Suprapubic skin (tissue), 4 donors: ENCODE measurements around the gene KCNJ6. TPM values are rescaled to one million over a fixed set of nuclear protein-coding genes. Genes with fewer than 3 reads are reported as not detected.

Experiments used
- DNase-seq, 2 donors: peaks; one replicate each; pipeline ENCODE4 v3.0.0-alpha.2; 2019; ENCODE audit warnings: low spot score in 2 of 2
- H3K27ac ChIP-seq: fragments of 200-600 bp; sonication (generic); one replicate; pipeline ENCODE4 v1.5.1; 2019
- H3K27me3 ChIP-seq: fragments of 200-600 bp; sonication (generic); one replicate; pipeline ENCODE4 v1.5.1; 2019
- H3K36me3 ChIP-seq: fragments of 200-600 bp; sonication (generic); one replicate; pipeline ENCODE4 v1.5.1; 2019
- H3K4me1 ChIP-seq: fragments of 200-600 bp; sonication (generic); one replicate; pipeline ENCODE4 v1.5.1; 2019
- H3K4me3 ChIP-seq: fragments of 200-600 bp; sonication (generic); one replicate; pipeline ENCODE4 v1.5.1; 2019; ENCODE audit warnings: mild to moderate bottlenecking
- H3K9me3 ChIP-seq: fragments of 200-600 bp; sonication (generic); one replicate; pipeline ENCODE4 v1.5.1; 2019
- EP300 ChIP-seq: sonication (generic); formaldehyde crosslinking; IDR thresholded peaks from one replicate; pipeline ENCODE4 v1.6.1; 2017; ENCODE audit warnings: antibody characterized with exemption
- POLR2A ChIP-seq, 2 donors: fragments of 450-650 bp; IDR thresholded peaks; one replicate each; pipeline ENCODE4 v1.6.1; 2017; ENCODE audit warnings: antibody characterized with exemption in 2 of 2, mild to moderate bottlenecking in 2 of 2, moderate library complexity in 2 of 2
- POLR2AphosphoS5 ChIP-seq, 3 donors: sonication (generic); formaldehyde crosslinking; IDR thresholded peaks; one replicate each; pipeline ENCODE4 v1.6.1; 2017; ENCODE audit warnings: antibody characterized with exemption in 3 of 3
- WGBS: methylation state at CpG from one replicate; pipeline ENCODE4 v1.1.5; 2018; 5-methylcytosine and 5-hydroxymethylcytosine counted together
- total RNA-seq, 4 donors: library from RNA; depleted of rRNA; stranded (reverse); fragments of >200 nt; gene quantifications; one replicate each; pipeline ENCODE4 v1.1.0, GENCODE V29; 2016
- TF ChIP-seq, protein P1 (sequence below), 2 donors: fragments of 200-600 bp in 1 of 2; fragments of 450-650 bp in 1 of 2; sonication (generic) in 1 of 2; IDR thresholded peaks; one replicate each; pipeline ENCODE4 v1.5.1; 2016 to 2019; ENCODE audit warnings: antibody characterized with exemption in 2 of 2, mild to moderate bottlenecking in 1 of 2, moderate library complexity in 1 of 2

The KCNJ6 gene
- total RNA-seq, 4 donors from 2014 or later: not detected

DNA sequence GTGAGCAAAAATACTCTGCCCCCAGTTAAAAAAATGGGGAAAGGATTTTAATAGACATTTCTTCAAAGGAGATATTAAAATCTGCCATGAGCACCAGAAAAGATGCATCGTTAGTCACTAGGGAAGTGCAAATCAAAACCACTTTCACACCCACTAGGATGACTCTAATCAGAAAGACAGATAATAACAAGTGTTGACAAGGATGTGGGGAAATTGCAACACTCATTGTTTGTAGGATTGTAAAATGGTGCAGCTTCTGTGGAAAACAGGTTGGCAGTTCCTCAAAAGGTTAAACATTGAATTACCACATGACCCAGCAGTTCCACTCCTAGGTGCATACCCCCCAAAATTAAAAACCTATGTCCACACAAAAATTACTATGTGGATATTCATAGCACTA, 112.3 kb downstream of the KCNJ6 start:
- WGBS: 81% methylated on average over 1 of the region's 1 CpG
- Histone ChIP-seq H3K4me1 (no peaks in the 10 kb centered on the region), H3K9me3 (no peaks in the 10 kb centered on the region), H3K36me3 (no peaks in the 10 kb centered on the region), H3K4me3 (no peak overlapping the region), H3K27me3 (peaks cover 9% of the 10 kb centered on the region), H3K27ac (no peak overlapping the region)
- TF ChIP-seq, protein P1, sequence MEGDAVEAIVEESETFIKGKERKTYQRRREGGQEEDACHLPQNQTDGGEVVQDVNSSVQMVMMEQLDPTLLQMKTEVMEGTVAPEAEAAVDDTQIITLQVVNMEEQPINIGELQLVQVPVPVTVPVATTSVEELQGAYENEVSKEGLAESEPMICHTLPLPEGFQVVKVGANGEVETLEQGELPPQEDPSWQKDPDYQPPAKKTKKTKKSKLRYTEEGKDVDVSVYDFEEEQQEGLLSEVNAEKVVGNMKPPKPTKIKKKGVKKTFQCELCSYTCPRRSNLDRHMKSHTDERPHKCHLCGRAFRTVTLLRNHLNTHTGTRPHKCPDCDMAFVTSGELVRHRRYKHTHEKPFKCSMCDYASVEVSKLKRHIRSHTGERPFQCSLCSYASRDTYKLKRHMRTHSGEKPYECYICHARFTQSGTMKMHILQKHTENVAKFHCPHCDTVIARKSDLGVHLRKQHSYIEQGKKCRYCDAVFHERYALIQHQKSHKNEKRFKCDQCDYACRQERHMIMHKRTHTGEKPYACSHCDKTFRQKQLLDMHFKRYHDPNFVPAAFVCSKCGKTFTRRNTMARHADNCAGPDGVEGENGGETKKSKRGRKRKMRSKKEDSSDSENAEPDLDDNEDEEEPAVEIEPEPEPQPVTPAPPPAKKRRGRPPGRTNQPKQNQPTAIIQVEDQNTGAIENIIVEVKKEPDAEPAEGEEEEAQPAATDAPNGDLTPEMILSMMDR (IDR thresholded peaks at IDR 0.05): no peak
- DNase-seq: no peak

DNA sequence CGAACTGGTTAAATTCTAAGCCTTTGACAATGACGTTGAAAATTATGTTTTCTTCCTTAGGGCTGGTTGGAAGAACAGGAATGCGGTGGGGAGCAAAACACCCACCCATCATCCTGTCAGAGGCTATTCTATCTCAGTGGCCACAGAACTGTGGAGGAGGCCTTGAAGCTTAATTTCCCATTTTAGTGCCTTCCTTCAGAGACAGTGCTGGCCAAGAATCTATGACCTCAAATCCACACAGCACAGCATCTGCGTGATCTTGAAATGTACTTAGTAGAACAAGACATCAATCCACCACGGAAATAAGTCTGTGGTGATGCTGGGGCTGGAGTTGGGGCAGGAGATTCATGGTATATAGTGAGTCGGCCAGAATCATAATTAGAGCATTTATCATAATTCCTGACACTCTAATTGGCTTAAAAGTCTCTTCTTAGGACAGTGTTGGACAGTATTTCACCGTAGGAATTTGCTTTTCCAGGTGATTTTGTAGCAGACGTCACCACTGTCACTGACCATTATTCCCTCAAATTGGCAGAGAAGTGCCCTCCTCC, 113.1 kb downstream of the KCNJ6 start:
- Histone ChIP-seq H3K4me3 (no peak overlapping the region), H3K9me3 (no peaks in the 10 kb centered on the region), H3K36me3 (no peaks in the 10 kb centered on the region), H3K27me3 (peaks cover 9% of the 10 kb centered on the region), H3K27ac (no peak overlapping the region), H3K4me1 (no peaks in the 10 kb centered on the region)
- DNase-seq: no peak
- TF ChIP-seq POLR2AphosphoS5 (IDR thresholded peaks at IDR 0.05) (no peak), POLR2A (IDR thresholded peaks at IDR 0.05) (no peak), EP300 (no peak)
- TF ChIP-seq, protein P1 (IDR thresholded peaks at IDR 0.05): no peak
- 74% methylated on average over 8 of the region's 8 CpGs for WGBS

DNA sequence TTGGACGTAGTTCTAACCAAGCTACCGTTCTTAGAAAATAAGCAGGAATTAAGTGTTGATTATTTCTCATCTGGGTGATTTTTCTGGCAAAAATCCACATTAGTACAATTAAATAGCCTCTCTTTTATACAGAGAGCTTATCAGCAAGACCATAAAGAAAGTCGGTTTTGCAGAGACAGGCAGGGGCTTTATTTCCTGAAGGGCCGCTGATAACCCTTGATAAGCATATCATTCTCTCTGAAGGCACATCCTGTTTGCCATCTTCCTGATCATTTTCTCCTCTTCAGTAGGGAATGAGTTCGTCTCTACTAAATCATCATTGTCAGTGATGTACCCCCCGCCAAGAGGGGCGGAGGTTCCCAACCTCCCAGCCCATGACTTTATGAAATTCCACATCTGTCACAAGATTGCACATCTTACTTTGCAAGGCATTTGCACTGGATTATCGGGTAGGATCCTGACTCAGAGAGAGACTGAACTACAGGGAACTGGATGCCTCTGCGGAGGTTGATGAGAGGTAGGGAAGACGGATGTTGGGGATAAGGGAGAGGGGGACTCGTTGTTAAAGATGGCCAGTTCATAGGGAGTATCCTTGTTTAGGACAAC, 115.7 kb downstream of the KCNJ6 start:
- Histone ChIP-seq H3K36me3 (no peaks in the 10 kb centered on the region), H3K27me3 (peaks cover 9% of the 10 kb centered on the region), H3K27ac (no peak overlapping the region), H3K4me1 (no peaks in the 10 kb centered on the region), H3K4me3 (no peak overlapping the region), H3K9me3 (no peaks in the 10 kb centered on the region)
- no peak for TF ChIP-seq EP300
- TF ChIP-seq, protein P1 (IDR thresholded peaks at IDR 0.05): no peak
- TF ChIP-seq POLR2AphosphoS5 (IDR thresholded peaks at IDR 0.05): no peak
- no peak for TF ChIP-seq POLR2A (IDR thresholded peaks at IDR 0.05)
- WGBS: 54% methylated on average over 11 of the region's 11 CpGs
- DNase-seq: no peak

DNA sequence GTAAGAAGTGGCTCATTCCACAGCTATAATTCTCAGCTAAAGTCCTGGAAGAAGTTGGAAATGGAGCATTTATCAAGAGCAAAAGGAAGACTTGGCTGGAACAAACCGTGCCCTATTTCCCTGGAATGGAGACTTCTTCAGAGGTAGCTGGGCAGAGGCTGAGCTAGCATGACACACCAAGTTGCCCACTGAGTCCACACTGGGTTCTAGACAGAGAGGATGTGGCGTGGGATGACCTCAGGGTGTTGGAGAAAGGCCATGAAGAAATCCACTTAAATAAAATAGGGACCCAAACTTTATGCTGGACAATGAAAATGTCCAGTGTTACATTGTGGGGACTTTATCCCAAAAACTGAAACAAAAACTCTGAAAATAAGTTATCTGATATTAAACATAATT, 116.2 kb downstream of the KCNJ6 start:
- Histone ChIP-seq H3K27ac (no peak overlapping the region), H3K27me3 (peaks cover 9% of the 10 kb centered on the region), H3K9me3 (no peaks in the 10 kb centered on the region), H3K4me1 (no peaks in the 10 kb centered on the region), H3K36me3 (no peaks in the 10 kb centered on the region), H3K4me3 (no peak overlapping the region)
- 60% methylated on average over 2 of the region's 2 CpGs for WGBS
- TF ChIP-seq POLR2A (IDR thresholded peaks at IDR 0.05) (no peak), EP300 (no peak), POLR2AphosphoS5 (IDR thresholded peaks at IDR 0.05) (no peak)
- TF ChIP-seq, protein P1 (IDR thresholded peaks at IDR 0.05): no peak
- DNase-seq: no peak

DNA sequence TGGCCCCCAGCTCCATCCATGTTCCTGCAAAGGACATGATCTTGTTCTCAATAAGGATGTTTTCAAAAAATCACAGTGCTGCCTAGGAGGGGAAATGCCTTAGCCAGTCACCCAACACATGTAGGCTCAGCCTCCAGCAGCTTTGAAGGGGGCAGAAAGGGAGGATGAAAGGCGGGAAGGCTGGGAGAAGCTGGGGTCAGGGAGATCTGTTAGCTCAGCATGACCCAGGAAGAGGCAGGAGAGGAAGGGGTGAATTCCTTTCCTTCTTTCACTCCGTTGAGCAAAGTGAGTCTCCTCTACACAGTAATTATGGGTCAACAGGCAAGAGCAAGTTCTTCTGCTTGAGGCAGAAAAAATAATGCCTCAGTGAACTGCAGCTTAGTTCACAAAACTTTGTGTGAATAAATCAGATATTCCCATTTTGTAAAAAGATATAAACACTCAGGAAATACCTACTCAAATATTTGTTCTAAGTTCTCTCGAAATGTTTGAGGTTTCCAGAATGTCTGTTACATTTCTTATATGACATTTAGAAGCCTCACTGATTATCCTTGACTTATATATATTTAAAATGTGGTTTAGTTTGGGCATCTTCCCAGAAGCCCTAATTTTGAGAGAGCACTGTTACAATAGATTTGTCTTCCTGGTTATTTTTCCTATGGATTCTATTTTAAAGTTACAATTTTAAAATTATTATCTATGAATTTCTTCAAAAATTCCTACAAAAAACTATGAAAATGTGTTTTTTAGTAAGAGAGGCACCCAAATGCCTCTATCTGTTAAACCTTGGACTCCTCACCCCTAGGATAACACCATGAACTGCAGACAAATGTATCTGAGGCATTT, 116.8 kb downstream of the KCNJ6 start:
- Histone ChIP-seq H3K4me3 (no peak overlapping the region), H3K27ac (no peak overlapping the region), H3K4me1 (no peaks in the 10 kb centered on the region), H3K9me3 (no peaks in the 10 kb centered on the region), H3K36me3 (no peaks in the 10 kb centered on the region), H3K27me3 (peaks cover 9% of the 10 kb centered on the region)
- 39% methylated on average over 3 of the region's 3 CpGs for WGBS
- no peak for DNase-seq
- TF ChIP-seq, protein P1 (IDR thresholded peaks at IDR 0.05): no peak
- TF ChIP-seq POLR2AphosphoS5 (IDR thresholded peaks at IDR 0.05) (no peak), EP300 (no peak)
